GM21717 (cell line): ENCODE measurements around the gene HOXC11.

Experiments used
- ATAC-seq: cut with Tn5 transposase; IDR thresholded peaks from one replicate; pipeline ENCODE4 v1.9.1; 2021; ENCODE audit warnings: mild to moderate bottlenecking, moderate library complexity; ENCODE audit not compliant: unreplicated experiment

HOXC11 gene

GRCh38 chr12:53972722-53973235 lies at the start of gene HOXC11:
TSS of gene HOXC11 (plus strand) at chr12:53973126. CDS start at chr12:53973242, 116 bp downstream.
- ATAC-seq, result no peak

DNA sequence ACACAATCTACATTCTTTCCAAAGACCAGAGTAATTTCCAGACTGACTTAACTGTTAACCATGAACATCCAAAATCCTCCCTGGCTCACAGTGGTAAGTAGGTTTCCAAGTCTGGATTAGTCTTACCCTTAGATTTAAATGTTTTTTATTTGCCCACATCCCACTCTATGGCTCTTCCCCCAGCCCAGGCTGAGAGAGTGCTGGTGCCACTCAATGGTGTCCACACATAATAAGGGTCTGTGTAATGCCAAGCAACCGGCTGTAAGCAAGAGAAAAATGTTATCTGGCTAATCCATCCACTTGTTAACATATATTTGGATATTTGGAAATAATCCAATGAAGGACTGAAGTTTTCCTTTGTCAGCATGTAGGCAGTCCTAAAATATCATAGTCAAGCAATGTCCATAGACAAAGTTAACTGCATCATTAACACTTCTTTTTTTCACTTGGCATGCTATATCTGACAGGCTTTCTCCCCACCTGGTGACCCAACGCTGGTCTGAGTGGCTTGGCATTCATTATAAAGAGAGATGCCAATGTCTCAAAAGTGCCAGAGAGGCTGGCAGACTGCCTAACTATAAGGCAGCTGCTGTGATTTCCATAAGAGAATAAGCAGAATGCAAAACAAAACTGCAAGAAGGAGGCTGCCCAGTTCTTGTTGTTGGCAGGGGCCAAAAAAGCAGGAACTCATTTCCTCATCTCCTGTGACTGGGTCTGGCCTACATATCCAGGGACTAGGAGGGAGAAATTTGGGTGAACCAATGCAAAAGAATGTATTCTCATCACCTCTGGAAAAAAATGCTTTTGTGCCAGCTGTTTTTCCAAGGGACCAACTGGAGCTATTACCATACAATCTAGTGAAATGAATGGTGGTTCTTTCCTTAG lies 48.2 kb upstream of the HOXC11 start:
- ATAC-seq, result no peak

DNA sequence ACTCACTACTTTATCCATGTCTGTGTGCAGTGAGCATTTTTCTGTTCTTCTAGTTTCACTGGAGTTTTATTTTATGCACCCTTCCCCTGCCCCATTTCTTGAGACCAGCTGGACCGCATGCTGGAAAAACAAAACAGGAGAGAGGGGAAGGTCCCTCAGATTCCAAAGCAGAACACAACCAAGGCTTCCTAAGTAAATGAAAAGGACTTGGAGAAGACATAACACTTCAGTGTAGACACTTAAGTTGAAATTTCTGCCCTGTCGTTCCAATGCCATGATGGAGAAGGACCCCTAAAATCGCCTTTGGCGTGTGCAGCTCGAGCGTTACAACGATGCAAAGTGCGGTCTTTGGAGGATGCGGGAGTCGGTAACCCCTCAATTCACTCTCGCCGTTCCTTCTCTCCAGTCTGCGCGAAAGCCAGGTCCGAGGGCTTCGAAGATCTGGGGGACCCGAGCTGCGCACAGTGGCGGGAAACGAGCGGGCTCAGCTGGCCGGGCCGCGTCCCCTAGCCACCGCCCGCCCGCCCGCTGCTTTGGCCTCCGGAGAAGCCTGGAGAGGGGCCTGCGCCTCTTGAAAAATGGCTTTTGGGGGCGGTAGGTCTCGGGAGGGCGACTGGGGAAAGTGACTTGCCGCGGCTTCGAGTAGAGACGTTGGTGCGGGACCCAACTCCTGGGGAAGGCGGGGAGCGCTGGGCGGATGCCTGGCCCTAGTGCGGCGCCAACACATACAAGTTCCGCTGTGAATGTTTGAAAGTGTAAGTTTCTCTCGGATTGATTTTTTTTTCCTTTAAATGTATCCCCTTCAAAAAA lies 45.5 kb upstream of the HOXC11 start:
- ATAC-seq, result no peak

DNA sequence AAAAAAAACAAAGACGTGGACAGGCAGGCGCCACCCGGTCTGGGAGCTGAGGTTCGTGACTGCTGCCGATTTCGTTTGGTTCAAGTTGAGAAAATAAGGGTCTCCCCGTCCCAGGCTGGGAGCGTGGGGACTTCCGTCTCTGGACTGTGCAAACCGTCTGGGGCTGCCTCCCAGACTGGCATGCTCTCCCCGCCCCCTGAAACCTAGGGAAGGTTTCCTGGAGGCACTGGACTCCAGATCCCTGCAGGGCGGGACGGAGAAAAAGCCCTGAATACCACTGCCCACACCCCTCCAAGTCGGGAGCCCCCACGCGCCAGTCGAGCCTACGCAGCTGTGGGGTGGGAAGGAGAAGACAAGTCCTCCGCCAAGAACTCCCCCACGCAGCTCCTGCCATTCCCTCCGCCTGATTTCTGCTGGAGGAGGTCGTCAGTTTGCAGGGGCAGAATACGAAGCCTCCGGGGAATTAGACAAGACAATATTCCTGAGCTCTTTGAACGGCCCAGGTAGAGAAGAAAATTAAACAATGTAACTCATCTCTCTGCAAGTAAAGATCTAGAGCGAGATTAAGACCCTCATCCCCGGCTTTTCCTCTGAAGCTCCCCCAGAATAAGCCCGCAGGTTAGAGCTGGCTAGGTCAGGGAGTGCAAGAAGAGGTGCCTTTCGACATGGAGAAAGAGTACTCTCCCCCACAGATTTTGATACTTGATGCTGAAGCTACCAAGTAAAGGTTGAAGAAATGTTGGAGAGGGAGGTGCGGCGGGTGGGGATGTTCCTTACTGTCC lies 44.7 kb upstream of the HOXC11 start:
- no peak for ATAC-seq

GRCh38 chr12:53929527-53929926 lies 43.4 kb upstream of the HOXC11 start:
- no peak for ATAC-seq

- ATAC-seq, result no peak
Observed at GRCh38 chr12:53930591-53931255, 42.2 kb upstream of the HOXC11 start.

DNA sequence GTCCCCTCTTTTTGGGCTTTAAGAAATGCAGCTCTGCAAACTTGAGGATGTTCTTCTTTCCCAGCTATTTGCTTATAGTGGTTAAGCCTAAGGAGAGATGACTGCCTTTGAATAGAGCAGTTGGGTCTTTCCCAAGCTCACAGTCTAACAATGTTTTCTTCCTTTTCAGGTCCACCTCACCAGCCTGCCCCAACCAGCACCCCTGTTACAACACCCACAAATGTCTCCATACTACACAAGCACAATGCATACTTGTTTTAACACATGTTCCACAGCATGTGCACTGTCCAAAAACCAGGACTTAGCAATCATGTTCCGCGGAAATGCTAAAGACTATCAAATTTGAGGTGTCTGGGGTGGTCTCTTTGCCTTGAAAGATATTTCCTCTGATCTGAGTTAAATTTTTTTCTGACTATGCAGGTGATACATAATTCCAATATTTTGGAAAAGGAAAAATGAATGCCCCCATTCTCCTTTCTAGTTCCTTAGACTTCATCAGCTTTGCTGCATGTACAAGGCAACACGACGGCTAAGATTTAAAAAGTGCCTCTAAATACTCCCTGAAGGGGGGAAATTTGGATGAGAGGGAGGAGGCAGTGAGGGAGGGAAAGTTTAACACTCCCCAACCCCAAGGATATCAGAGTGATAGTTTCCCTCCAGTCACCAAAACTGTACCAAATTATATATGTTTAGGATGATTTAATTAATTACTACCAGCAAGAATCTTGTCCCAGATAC lies 40.9 kb upstream of the HOXC11 start:
- no peak for ATAC-seq

GRCh38 chr12:53932915-53933314 lies 40.0 kb upstream of the HOXC11 start:
- ATAC-seq, result no peak

DNA sequence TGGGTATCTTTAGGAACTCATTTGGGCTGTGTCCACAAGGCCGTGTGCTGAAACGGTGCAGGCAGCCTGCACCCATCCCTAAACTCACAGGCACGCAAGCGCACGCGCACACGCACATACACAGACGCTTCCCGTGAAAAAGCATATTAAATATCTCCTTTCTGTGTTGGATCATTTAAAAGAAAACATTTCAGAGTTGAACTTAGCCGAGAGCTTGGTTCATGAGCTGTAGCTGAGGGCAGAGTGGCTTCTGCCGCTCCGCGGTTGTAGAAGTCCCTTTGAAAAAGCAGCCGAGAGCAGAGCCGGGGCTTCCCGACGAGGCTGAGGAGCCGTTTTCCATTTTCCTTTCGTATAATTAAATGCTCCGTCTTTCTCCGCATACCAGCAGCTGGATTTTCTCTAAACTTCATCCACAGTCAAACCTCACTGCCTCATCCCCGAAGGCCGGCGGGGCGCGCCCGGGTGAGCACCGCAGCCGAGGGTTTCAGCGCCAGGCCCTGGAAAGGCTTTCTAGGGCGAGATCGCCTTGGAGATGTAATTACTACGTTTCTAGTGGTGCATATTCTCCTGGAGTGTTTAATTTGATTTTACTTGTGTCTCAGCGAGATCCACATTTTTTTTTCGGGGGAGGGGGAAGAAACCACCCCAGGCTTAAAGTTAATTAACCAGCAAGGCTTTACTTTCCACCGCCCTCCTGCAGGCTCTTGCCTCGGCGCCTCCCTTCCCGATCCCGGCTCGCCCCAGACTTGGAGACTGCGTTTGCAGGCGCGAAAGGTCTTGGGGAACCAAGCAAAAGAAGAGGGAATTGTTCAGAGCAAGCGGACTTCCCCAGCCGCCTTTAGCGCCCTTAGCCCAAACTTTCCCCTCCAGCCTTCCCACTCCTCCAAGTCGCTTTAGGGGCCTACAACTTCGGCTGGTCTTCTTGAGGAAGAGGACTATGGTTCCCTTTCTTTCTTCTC lies 37.3 kb upstream of the HOXC11 start:
- no peak for ATAC-seq

- no peak for ATAC-seq
Observed at GRCh38 chr12:53937099-53937498, 35.8 kb upstream of the HOXC11 start.

GRCh38 chr12:53937596-53938325 lies 35.2 kb upstream of the HOXC11 start:
- no peak for ATAC-seq

DNA sequence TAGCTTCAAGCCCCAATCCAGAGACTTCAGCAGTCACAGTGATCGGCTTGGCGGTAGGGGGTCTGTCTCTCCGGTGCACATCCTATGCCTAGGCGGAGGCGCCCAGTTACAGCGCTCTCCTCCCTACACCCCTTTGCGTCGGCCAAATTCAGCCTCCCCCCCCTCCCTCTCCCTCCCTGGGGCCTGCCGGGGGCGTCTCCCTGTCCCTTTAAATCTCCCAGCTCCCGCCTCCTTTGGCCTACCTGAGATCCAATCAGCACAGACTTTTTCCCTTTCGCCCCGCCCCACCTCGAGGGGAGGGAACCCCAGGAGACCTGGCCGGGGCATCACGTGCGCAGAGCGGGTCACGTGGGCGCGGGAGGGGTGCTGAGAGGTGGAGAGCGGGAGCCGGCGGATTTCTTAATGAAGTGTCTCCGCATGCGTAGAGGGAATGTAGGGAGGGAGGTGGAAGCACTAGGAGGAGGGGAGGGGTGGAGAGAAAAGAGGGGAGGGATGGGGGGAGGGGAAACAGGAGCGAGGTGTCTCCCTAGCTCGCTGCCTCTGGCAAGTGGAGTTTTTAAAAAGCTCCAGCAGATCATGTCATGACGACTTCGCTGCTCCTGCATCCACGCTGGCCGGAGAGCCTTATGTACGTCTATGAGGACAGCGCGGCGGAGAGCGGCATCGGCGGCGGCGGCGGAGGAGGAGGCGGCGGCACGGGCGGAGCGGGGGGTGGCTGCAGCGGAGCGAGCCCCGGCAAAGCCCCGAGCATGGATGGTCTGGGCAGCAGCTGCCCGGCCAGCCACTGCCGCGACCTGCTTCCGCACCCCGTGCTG lies 34.4 kb upstream of the HOXC11 start, which contains the start of gene HOXC13:
HOXC13 (plus strand) TSS at position 506 of the 815 bp plus-strand sequence; CDS start at position 582, 76 bp downstream.
- no peak for ATAC-seq

DNA sequence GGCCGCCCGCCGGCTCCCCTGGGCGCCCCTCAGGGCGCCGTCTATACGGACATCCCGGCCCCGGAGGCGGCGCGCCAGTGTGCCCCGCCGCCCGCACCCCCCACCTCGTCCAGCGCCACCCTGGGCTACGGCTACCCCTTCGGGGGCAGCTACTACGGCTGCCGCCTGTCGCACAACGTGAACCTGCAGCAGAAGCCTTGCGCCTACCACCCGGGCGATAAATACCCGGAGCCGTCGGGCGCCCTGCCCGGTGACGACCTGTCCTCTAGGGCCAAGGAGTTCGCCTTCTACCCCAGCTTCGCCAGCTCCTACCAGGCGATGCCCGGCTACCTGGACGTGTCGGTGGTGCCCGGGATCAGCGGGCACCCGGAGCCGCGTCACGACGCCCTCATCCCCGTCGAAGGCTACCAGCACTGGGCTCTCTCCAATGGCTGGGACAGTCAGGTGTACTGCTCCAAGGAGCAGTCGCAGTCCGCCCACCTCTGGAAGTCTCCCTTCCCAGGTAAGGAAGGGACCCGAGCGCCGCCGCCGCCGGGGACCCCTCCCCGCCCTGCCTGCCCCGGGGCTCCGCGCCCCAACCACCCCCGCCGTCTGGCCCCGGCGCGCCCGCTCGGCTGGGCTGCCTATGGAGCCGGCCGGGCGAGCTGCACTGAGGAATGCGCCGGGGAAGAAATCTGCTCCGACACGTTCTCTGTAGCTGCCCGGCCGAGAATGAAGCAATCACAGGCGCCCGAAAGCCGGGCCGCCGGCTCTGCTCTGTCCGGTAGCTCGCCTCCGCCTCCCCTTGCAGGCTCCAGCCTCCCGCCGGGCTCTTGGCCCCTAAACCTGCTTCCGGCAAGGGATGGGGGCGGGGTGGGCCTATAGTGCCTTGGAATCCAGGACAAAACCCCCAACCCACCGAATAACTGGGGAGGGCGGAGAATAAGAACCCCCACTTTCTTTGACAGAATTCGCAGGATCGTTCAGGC lies 33.5 kb upstream of the HOXC11 start:
- no peak for ATAC-seq

DNA sequence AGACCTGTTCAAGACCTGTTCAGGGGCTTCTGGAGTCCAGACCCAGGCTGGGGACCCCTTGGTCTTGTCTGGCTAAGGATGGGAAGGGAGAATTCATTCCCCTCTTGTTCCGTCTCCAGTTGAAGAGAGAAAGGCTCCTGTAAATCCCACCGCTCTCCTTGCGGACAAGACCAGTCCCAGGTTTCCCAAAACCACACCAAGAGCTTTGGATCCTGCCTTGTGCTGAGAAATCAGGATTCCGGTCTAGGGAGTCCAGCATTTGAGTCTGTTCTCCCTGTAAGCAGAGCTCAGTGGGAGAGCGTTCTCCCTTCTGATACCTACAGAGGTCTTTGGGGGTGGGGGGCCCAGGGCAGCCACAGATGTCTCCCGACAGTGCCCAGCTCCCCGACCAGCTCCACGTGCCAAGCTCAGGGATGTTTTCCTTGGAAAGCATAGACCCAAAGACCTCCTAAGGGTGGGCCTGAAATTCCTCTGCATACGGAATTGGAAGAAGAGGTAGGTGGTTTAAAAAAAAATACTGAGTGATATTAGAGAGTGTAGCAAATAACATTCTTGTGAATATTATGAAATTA lies 32.4 kb upstream of the HOXC11 start:
- no peak for ATAC-seq

DNA sequence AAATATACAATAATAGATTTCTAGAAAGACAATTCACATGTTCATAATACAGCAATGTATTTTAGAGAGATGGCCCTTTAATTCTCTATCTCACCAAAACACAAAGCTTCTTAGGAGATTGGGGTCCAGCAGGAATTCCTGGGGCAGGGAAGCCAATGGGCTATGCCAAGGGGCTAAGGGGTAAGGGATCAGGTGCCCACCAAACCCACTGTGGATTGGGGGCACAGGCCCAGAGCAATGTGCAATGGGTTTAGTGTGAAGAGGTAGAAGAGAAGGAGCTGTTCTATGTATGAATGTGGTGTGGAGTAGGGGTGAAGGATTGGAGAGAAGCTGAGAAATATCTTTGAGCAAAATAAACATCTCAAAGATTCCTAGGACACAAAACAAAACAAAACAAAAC lies 31.7 kb upstream of the HOXC11 start:
- ATAC-seq, result no peak
